GM18519 (cell line): ENCODE data around the gene REPIN1.

Experiments used
- ATAC-seq: cut with Tn5 transposase; IDR thresholded peaks from one replicate; pipeline ENCODE4 v1.9.1; 2021; ENCODE audit warnings: mild to moderate bottlenecking, moderate library complexity; ENCODE audit not compliant: unreplicated experiment, low FRiP score

The REPIN1 gene

DNA sequence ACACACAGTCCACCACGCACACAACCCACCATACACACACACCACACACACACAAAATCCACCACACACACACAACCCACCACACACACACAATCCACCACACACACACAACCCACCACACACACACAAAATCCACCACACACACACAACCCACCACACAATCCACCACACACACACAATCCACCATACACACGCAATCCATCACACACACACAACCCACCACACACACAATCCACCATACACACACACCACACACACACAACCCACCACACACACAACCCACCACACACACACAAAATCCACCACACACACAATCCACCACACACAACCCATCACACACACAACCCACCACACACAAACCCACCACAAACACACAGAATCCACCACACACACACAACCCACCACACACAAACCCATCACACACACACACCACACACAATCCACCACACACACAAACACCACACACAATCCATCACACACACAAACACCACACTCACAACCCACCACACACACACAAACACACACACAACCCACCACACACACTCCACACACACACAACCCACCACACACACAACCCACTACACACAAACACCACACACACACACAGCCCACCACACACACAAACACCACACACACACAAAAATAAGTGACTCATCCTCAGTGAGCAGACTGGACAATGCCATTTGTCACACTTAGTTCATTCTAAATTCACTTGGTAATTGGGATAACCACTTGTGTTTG lies 8.8 kb upstream of the REPIN1 start:
- ATAC-seq, result no peak

DNA sequence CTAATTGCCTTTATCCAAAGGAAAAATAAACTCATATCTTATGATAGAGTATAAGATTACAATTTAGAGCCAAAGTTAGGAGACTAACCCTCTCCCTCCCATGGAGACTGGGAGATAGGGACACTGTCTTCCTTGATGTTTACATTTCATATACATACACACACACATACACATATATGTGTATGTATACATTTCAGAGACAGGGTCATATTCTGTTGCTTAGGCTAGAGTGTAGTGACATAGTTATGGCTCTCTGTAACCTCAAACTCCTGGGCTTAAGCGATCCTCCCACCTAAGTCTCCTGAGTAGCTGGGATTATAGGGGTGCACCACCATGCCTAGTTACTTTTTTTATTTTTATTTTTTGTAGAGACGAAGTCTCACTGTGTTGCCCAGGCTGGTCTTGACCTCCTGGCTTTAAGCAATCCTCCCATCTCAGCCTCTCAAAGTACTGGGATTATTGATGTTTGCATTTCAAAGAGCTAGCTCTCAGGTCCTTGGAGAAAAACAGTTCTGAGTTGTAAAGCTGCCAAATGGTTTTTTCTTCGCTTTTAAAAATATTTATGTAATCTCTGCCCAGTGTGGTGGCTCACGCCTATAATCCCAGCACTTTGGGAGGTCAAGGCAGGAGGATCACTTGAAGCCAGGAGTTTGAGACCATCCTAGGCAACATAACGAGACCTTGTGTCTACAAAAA lies 8.1 kb upstream of the REPIN1 start:
- no peak for ATAC-seq

DNA sequence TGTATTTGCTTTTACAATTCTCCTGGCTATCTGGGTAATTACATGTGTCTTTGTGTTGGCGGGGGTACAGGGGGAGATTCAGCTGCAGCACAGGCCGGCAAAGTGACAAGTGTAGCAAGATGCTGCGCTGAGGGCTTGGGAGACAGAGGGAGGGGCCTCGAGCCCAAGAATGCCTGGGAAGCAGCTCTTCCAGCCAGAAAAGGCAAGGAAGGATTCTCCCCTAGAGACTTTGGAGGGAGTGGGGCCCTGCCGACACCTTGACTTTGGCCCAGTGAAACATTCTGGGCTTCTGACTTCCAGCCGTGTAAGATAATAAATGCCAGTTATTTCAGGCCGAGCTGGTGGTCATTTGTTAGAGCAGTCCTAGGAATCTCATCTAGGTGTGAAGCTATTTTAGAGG lies 7.2 kb upstream of the REPIN1 start:
- ATAC-seq, result no peak

DNA sequence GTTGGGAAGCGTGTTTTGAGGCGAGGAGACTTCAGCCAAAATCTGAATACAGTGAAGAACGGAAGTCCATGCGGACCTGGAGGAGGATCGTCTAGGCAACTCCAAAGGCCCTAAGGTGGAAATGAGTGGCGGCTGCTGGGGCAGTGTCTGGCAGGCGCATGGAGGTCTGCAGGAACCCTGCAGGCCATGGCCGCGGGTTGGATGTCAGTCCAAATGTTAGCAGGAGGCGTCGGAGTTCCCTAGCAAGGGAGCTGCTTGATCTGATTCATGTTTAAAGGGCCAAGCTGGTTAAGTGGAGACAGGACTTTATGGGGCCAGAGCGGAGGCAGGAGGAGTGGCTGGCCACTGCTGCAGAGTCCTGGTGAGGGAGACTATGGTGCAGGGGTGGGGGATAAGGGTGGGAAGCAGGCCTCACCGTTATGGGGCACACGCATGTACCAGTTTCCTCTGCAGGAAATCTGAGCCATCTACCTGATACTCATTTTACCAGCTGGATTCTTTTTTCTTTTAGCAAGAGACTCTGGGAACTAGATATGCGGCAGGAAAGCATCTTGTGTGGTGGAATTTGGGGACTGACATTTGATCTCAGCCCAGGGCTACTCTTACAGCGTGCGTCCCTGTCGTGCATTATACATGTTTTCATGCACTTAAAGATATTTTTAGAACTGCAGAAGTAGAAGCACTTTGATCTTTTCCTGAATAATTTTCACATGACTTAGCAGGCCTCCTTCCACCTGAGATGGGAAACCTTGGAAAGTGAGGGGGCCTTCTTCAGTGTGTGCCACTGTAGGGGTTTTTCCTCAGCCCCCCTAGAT lies 6.6 kb upstream of the REPIN1 start:
- no peak for ATAC-seq

DNA sequence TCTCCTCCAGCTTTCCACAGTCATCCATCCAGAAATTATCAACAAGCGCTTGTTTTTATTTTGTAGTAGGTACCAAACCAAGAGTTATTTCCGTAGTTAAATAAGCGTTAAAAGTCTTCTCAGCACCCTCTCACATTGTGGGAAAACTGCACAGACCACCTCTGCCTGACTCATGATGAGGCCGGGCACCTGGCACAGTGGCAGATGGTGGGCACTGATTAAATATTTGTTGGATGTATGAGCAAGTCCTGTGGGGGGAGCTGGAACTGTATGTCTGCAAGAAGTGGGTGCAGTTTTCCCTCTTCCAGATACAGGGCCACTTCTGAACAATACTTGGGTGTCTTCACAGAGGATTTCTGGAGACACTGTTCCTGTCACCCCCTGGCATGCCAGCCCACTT lies 5.3 kb upstream of the REPIN1 start:
- no peak for ATAC-seq

DNA sequence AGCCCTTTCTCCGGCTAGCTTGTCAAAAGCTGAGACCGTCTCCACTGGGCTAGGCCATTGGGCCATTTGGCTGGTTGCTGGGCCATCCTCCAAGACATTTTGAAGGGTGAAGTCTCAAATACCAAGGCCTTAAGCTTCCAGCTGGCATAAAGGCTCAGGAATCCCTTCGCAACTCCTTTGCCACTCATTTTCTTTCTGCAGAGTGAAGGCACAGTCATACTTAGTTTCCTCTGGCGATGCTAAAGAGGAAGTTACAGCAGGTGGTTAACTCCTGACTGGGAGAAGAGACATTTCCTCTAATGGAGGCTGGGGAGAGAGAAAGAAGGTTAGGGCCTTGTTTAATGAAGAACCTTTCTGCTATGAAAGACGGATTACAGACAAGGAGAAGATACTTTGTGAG lies 4.8 kb upstream of the REPIN1 start:
- no peak for ATAC-seq

DNA sequence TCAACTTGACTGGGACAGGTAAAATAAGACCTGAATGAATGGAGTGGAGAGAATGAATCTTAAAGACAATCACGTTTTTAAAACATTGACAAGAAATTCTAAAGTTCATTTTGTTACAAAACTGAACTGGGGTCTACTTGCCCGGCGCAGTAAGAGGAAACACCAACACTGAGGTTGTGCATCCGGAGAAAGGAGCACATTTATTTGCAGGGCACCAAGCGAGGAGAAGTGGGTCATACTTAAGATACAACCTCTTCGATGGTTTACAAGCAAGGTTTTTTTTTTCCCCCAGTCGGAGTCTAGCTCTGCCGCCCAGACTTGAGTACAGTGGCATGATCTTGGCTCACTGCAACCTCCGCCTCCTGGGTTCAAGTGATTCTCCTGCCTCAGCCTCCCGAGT lies 3.4 kb upstream of the REPIN1 start:
- ATAC-seq, result no peak

DNA sequence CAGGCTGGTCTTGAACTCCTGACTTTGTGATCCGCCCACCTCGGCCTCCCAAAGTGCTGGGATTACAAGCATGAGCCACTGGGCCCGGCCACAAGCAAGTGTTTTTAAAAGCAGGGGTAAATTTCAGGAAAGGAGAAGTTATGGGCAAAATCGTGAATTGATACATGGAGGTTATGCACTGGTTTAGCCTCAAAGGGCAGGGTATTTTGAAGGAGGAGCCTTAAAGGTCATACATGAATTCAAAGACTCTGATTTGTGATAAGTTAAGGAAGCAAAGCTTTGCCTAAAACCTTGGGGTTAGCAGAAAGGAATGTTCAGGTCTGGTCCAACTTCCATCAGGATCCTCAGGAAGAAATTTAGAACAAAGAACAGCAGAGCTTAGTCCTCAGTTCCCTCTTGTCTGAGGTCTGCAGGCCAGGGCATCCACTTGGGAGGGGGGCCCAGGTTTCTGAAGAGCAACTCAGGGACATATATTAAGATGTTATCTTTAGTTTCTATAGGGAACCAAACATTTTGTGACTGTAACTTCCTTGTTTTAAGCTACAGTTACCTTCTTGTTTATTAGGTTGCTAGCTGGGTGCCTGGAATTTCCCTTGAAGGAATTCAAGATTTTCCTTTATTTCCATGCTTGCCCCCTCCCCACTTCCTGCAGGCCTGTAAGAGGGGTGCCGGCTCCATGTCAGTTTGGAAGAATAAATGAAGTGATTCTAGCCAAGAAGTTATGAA lies 2.8 kb upstream of the REPIN1 start:
- no peak for ATAC-seq

DNA sequence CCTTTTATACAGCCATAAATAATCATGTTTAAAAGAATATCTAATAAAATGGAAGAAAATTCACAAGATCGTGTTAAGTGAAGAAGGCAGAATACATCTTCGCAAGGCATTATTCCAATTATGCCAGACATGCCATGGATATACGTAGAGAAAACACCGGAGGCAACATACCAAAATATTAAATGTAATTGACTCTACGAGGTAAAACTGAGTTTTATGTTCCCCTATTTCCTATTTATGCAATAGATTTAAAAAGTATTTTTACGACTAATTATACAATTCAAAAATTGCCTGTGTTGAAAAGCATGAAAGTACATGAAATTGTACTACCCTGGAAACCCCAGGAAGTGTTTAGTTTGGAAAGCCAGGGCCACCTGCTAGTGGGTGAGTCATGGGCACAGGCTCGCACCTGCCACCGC lies 936 bp upstream of the REPIN1 start:
- no peak for ATAC-seq

DNA sequence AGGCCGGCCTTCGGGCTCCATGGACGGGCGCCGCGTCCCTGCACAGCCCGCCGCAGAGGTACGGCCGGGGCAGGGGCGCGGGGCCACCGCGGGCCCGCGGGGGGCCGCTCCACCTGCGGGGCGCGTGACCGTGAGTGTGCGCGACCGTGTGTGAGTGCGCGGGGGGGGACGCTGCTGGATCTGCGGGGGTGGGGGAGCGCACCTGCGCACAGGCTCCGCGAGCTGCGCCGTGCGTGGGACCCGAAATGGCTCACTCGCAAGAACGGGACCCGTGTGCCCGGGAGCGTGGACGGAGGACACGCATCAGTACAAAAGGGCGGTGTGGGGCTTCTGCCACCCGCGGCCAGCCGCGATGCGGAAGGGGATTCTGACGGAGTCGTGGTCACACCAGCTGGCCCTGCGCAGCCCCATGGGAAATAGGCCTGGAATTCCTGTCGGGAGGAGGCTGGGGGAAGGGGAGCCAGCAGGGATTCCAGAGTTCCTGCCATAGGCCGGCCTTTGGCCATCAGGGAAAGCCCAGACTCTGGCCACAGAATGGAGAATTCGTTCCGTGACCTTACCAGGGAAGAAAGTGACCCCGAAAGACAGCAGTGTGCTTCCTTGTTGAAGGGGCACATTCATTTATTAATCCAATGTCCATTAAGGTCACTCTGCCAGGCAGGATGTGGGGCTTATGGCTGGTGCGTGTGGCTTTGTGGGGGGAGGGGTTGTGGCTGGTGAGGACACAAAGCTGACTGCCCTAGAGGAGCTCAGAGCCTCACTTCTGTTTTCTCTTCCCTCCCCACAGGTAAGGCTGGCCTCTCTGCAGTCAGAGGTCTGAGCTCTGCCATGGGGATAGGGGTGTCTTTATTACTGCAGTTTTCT lies 494 bp downstream of the REPIN1 start:
- ATAC-seq, result peak; percentile 8

DNA sequence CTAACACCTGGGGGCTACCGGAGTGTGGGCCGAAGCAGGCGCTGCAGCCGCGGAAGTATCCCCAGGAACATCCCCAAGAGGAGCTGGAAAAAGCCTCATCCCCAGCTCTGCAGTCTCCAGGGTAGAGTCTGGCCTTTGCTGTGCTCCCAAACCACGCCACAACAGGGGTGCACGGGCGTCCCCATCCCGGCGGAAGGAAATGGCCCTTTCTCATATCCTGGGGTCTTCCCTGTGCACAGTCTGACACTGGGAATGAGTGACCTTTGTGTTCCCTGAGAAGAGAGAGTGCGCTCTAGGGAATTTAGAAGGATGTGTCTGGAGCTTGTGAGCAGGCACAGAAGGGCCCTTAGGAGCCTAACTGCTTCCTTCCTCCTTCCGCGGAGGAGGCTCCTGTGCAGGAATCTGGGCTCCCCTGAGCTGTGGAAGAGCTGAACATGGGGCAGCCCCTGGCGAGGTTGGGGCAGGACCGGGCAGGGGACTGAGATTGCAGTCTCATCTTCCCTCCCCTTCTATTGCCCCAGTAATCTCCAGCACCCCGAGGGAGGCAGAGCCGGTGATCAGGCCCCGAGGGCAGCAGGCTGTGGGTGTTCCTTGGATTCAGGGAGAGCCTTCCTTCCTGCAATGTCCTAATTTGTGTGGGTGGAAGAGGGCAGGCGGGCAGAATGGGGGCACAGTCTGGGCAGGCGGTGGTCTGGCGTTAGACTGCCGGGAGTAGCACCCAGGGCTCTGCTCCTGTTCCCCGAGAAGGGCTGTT lies 1.3 kb downstream of the REPIN1 start:
- ATAC-seq, result no peak

DNA sequence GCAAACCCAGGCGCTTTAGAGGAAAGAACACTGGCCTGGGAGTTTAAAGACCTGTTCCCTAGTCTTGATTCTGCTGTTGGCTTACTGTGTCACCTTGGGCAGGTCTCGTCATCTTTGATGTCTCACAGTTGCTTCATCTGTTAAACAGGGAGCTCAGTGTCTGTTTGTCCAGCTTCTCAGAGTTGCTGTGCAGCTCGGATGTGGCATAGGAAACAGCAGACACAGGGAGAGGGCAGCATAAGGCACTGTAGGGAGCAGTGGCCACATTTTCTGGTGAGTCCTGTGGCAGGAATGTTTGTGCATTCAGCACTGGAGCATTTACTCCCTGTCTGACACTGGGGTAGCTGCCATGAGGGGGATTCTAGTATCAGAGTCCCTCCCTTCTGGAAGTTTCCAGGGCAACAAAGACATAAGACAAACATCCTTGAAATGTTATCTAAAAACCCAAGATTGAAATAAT lies 2.0 kb downstream of the REPIN1 start:
- no peak for ATAC-seq

DNA sequence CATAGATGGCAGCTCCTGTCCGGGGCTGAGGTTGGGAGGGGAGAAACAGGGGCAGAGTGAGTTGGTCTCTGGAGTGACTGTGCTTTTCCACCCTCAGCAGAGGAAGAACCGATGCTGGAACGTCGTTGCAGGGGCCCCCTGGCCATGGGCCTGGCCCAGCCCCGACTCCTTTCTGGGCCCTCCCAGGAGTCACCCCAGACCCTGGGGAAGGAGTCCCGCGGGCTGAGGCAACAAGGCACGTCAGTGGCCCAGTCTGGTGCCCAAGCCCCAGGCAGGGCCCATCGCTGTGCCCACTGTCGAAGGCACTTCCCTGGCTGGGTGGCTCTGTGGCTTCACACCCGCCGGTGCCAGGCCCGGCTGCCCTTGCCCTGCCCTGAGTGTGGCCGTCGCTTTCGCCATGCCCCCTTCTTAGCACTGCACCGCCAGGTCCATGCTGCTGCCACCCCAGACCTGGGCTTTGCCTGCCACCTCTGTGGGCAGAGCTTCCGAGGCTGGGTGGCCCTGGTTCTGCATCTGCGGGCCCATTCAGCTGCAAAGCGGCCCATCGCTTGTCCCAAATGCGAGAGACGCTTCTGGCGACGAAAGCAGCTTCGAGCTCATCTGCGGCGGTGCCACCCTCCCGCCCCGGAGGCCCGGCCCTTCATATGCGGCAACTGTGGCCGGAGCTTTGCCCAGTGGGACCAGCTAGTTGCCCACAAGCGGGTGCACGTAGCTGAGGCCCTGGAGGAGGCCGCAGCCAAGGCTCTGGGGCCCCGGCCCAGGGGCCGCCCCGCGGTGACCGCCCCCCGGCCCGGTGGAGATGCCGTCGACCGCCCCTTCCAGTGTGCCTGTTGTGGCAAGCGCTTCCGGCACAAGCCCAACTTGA lies 2.7 kb downstream of the REPIN1 start:
- no peak for ATAC-seq

DNA sequence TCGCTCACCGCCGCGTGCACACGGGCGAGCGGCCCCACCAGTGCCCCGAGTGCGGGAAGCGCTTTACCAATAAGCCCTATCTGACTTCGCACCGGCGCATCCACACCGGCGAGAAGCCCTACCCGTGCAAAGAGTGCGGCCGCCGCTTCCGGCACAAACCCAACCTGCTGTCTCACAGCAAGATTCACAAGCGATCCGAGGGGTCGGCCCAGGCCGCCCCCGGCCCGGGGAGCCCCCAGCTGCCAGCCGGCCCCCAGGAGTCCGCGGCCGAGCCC lies 3.3 kb downstream of the REPIN1 start:
- no peak for ATAC-seq

DNA sequence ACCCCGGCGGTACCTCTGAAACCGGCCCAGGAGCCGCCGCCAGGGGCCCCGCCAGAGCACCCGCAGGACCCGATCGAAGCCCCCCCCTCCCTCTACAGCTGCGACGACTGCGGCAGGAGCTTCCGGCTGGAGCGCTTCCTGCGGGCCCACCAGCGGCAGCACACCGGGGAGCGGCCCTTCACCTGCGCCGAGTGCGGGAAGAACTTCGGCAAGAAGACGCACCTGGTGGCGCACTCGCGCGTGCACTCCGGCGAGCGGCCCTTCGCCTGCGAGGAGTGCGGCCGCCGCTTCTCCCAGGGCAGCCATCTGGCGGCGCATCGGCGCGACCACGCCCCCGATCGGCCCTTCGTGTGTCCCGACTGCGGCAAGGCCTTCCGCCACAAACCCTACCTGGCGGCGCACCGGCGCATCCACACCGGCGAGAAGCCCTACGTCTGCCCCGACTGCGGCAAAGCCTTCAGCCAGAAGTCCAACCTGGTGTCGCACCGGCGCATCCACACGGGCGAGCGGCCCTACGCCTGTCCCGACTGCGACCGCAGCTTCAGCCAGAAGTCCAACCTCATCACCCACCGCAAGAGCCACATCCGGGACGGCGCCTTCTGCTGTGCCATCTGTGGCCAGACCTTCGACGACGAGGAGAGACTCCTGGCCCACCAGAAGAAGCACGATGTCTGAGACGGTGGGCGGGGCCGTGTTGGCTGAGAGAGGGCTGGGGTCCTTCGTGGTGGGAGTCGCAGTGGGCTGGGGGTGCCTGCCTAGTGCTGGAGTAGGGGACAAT lies 3.8 kb downstream of the REPIN1 start:
- no peak for ATAC-seq

DNA sequence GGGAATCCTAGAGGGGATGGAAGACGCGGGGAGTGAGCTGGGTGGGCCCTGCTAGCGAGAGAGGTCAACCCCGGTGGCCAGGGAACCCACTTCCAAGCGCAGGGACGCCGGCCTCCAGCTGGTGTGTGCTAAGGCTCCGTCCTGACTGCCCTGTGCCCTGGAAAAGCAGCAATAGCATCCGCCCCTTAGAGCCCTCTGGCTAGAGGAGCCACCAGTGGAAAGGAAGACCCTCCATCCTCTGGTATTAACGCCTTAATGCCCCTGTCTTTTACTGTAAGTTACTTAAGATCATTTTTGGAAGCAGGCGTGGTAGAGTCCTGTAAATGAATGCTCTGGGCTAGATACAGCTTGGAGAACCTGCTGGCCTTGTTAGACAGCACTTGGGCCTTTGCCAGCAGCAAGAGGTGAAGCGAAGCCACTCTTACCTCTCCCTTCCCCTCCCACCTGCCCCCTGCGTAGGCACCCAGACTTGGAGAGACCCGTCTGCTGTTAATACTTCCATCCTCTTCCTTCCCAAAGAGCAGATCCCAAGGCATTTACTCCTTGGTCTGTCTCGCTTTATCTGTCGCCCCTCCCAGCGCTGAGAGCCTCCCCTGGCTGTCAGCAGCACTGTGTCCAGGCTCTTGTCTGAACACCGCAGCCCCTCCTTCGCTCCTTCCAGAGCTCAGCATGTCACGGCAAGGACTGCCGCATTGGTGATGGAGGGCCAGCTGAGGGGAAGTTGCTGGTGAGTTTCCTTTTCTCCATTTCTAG lies 4.6 kb downstream of the REPIN1 start:
- ATAC-seq, result no peak

DNA sequence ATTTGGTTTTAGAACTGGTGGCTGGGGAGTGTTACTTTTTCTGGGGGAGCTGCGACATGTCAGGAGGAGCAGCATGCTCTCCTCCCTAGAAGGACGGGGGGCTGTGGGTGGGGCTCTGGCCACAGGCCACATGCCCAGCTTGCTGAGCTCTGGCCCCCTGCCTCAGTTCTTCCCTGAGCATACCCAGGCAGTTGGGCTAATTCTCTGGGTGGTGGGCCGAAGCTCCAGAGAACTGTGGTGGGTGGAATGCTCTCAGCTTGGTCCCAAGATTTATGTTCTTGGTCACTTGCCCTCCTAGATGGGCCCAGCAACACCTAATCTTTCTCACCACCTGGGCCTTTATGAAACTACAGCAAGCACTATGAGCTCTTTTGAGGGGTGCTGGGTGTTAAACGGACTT lies 5.4 kb downstream of the REPIN1 start:
- no peak for ATAC-seq
